Retinal pigment epithelial cell (primary cell): ENCODE data around the gene TWF2.

Experiments
- DNase-seq: peaks from one replicate; pipeline ENCODE4 v3.0.0-alpha.2; 2010; ENCODE audit warnings: low read depth
- H3K4me3 ChIP-seq: 2 replicates; pipeline ENCODE4 v1.5.1; 2011; ENCODE audit warnings: mild to moderate bottlenecking, low read length, control low read depth, moderate library complexity
- CTCF ChIP-seq: conservative IDR thresholded peaks from 2 replicates; pipeline ENCODE4 v1.5.1; 2011; ENCODE audit warnings: low read depth, low read length, control low read depth, inconsistent platforms

TWF2 gene

GRCh38 chr3:52237006-52237656 is 1.8 kb downstream of the TWF2 start:
- H3K4me3 ChIP-seq = no peak overlapping the region

DNA sequence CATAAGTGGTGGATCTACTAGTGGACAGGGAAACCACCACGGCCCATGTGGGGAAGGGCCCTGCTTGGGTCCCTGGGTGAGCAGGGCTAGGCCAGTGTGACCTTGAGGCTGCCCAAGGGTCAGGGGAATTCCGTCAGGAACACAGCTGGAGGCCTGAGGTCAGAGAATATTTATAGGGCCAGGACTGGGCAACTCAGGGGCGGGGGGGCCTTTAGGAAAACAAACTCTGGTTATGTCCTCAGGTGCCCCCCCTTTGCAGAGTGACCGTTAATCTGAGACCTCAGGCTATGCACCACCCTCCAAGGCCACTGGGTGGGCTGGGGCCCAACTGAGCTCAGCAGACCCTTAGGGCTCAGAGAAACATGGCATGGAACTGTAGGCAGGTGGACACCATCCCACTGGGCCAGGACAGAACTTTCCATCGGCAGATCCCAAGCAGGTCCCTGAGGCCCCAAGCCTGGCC is 2.5 kb downstream of the TWF2 start:
- H3K4me3 ChIP-seq = no peak overlapping the region
- no peak for TF ChIP-seq CTCF
- no peak for DNase-seq

More at GRCh38 chr3:52237006-52237656, 1.8 kb downstream of the TWF2 start:
- TF ChIP-seq CTCF = no peak
- DNase-seq = no peak

- H3K4me3 ChIP-seq = no peak overlapping the region
- DNase-seq = no peak
- TF ChIP-seq CTCF = no peak
Observed at GRCh38 chr3:52234516-52235447, 4.2 kb downstream of the TWF2 start.

GRCh38 chr3:52233968-52234367 is 5.0 kb downstream of the TWF2 start:
- TF ChIP-seq CTCF = no peak
- DNase-seq = no peak
- H3K4me3 ChIP-seq = no peak overlapping the region

- H3K4me3 ChIP-seq = no peak overlapping the region
- DNase-seq = no peak
- no peak for TF ChIP-seq CTCF
Observed at GRCh38 chr3:52233108-52233591, 5.8 kb downstream of the TWF2 start.

DNA sequence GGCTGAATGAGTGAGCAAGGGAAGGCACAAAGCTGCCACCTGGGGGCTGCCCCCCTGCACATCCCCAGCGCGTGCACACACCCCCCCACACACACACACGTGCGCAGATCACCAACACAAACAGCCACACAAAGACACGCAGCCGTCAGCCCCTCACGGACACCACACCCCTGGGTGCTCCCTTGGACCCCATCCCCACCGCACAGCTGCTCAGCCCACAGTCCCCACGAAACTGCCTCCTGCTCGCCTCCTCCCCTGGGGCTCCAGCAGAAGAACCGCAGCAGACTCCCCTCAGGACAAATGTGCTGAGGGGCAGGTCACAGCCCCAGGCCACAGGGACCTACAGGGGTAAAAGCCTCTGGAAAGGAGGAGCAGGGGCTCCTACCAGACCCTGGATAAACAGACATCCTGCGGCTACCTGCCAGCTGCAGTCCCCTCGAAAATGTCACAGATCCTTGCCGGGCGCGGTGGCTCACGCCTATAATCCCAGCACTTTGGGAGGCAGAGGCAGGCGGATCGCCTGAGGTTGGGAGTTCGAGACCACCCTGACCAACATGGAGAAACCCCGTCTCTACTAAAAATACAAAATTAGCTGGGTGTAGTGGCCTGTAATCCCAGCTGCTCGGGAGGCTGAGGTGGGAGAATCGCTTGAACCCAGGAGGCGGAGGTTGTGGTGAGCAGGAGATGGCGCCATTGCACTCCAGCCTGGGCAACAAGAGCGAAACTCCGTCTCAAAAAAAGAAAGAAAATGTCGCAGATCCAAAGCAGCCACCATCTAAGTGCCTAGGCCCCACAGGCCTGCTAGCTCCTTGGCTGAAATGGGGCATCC is 6.5 kb downstream of the TWF2 start:
- H3K4me3 ChIP-seq = no peak overlapping the region
- TF ChIP-seq CTCF = no peak
- no peak for DNase-seq
